ENCODE measurements around the gene TSHZ1.

GRCh38 chr18:75338631-75339030 is 128.0 kb downstream of the TSHZ1 start:
- TF ChIP-seq ZBTB33 (IDR thresholded peaks at IDR 0.05), result no peak
- TF ChIP-seq TAF1 (conservative IDR thresholded peaks at IDR 0.05), result no peak
